H1 (cell line): ENCODE data around the gene MIEN1.

Experiments
- ATF3 ChIP-seq: IDR thresholded peaks from 2 replicates; pipeline ENCODE4 v1.6.1; 2011; ENCODE audit warnings: low read depth, mild to moderate bottlenecking, low read length; ENCODE audit not compliant: insufficient read depth
- CTCF ChIP-seq, 3 experiments: IDR thresholded peaks; 1 replicate in 2 of 3; 2 replicates in 1 of 3; pipeline versions ENCODE4 v1.5.1 to v1.6.1; 2011; ENCODE audit warnings: low read length in 3 of 3, mild to moderate bottlenecking in 3 of 3, inconsistent platforms in 2 of 3, low read depth in 1 of 3, moderate library complexity in 1 of 3; ENCODE audit not compliant: insufficient read depth in 1 of 3; ENCODE audit errors: control extremely low read depth in 1 of 3
- EZH2 ChIP-seq: fragments of 200-600 bp; sonication (generic); IDR thresholded peaks from 2 replicates; pipeline ENCODE4 v1.7.1; 2012; ENCODE audit warnings: low read depth, mild to moderate bottlenecking, moderate library complexity, low read length, inconsistent platforms; ENCODE audit not compliant: severe bottlenecking
- SIX5 ChIP-seq: IDR thresholded peaks from 2 replicates; pipeline ENCODE4 v1.6.1; 2011; ENCODE audit warnings: mild to moderate bottlenecking, low read depth, low read length

GRCh38 chr17:39695089-39695474, 35.2 kb downstream of the MIEN1 start:
- TF ChIP-seq SIX5 (no peak), ATF3 (no peak), EZH2 (no peak), CTCF (IDR thresholded peaks at IDR 0.05; ENCODE audit: control extremely low read depth in 1 of 3, insufficient read depth in 1 of 3, low read depth in 1 of 3, low read length in 3 of 3) (no peak)
